Prostate gland (tissue), 2 donors: ENCODE measurements around the gene OSBPL1A. TPM values are rescaled to one million over a fixed set of nuclear protein-coding genes. Genes with fewer than 3 reads are reported as not detected.
"Not testable (repeated sequence)": the region's sequence is repeated elsewhere in the genome, so short reads cannot be mapped to it uniquely, and the experiment has no call there.

ENCODE experiments used
- DNase-seq: peaks from one replicate; pipeline ENCODE4 v3.0.0-alpha.2; 2019; ENCODE audit warnings: low spot score
- H3K27ac ChIP-seq, 2 donors: fragments of 200-600 bp; sonication (generic); 2 replicates each; pipeline ENCODE4 v1.5.1; 2017 to 2019
- H3K27me3 ChIP-seq: fragments of 200-600 bp; sonication (generic); replicated peaks from 2 replicates; pipeline ENCODE4 v1.5.1; 2019; ENCODE audit not compliant: insufficient read depth
- H3K36me3 ChIP-seq, 2 donors: fragments of 200-600 bp; sonication (generic); 1 replicate in 1 of 2; 2 replicates in 1 of 2; pipeline versions ENCODE4 v1.5.1 to v1.8.1; 2017 to 2019
- H3K4me1 ChIP-seq: fragments of 200-600 bp; sonication (generic); replicated peaks from 2 replicates; pipeline ENCODE4 v1.5.1; 2019
- H3K4me3 ChIP-seq, 2 donors: fragments of 200-600 bp; sonication (generic); 2 replicates each; pipeline ENCODE4 v1.5.1; 2017 to 2019
- H3K9me3 ChIP-seq: fragments of 200-600 bp; sonication (generic); 2 replicates; pipeline ENCODE4 v1.5.1; 2017
- CTCF ChIP-seq, 4 experiments: fragments of 200-600 bp in 2 of 4; fragments of 450-650 bp in 2 of 4; sonication (generic) in 2 of 4; IDR thresholded peaks; 1 replicate in 3 of 4; 2 replicates in 1 of 4; pipeline ENCODE4 v1.5.1; 2016 to 2019; ENCODE audit warnings: antibody characterized with exemption in 4 of 4, mild to moderate bottlenecking in 2 of 4, moderate library complexity in 2 of 4
- POLR2A ChIP-seq: fragments of 450-650 bp; IDR thresholded peaks from one replicate; pipeline ENCODE4 v1.6.1; 2016; ENCODE audit warnings: antibody characterized with exemption, mild to moderate bottlenecking
- POLR2AphosphoS5 ChIP-seq: sonication (generic); formaldehyde crosslinking; IDR thresholded peaks from one replicate; pipeline ENCODE4 v1.6.1; 2017; ENCODE audit warnings: antibody characterized with exemption
- WGBS: methylation state at CpG from one replicate; pipeline ENCODE4 v1.1.5; 2018; 5-methylcytosine and 5-hydroxymethylcytosine counted together
- intact Hi-C: fragments of 100-400 bp; cut with DNase I; formaldehyde crosslinking; loops from one replicate; pipeline ENCODE4 v1.14.2; 2022
- total RNA-seq, 2 donors: library from RNA; depleted of rRNA; stranded (reverse); fragments of >200 nt; gene quantifications; one replicate each; pipeline ENCODE4 v1.1.0, GENCODE V29; 2016

Gene OSBPL1A
- total RNA-seq, 2 donors from 2014 or later = 33.7 to 39.1 TPM

DNA sequence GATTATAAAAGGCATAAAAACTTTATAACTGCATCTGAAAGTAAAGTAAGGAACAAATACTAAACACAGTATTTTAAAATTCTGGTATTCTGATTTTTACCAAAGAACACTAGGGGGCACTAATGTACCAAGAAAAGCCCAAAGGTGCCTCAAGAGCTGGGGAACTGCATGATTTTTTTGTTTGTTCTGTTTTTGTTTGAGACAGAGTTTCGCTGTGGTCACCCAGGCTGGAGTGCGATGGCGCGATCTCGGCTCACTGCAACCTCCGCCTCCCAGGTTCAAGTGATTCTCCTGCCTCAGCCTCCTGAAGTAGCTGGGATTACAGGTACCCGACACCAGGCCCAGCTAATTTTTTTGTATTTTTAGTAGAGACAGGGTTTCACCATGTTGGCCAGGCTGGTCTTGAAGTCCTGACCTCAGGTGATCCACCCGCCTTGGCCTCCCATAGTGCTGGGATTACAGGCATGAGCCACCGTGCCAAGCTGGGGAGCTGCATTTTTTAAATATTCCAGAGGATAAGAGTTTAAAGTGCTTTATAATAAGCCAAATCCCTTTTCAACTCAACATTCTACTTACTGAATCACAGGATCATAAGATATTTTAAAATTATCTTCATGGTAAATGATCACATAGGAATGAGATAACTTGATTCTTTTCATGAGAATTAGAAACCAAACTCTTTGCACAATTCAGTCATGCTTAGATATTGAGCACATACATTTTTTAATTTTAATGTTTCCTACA lies 37.7 kb downstream of the OSBPL1A start:
- not testable (repeated sequence) for H3K4me3 ChIP-seq, DNase-seq
- intact Hi-C loops = loop anchor here (5.0 kb wide), 1 partner anchor 127 kb away; no protein-coding TSS in a partner anchor

GRCh38 chr18:24354278-24354677 lies 43.3 kb downstream of the OSBPL1A start:
- intact Hi-C loops = no loop called here
- Histone ChIP-seq H3K4me3 (no peak overlapping the region), H3K36me3 (no peaks in the 10 kb centered on the region), H3K4me1 (no peaks in the 10 kb centered on the region), H3K27me3 (no peaks in the 10 kb centered on the region), H3K9me3 (no peaks in the 10 kb centered on the region), H3K27ac (no peak overlapping the region)
- TF ChIP-seq POLR2AphosphoS5 (no peak), POLR2A (no peak), CTCF (IDR thresholded peaks at IDR 0.05) (no peak)
- DNase-seq = no peak
- WGBS = 81% methylated on average over 6 of the region's 6 CpGs

More for the DNA sequence above, 37.7 kb downstream of the OSBPL1A start:
- H3K9me3 ChIP-seq, H3K27ac ChIP-seq, H3K4me1 ChIP-seq, H3K27me3 ChIP-seq, H3K36me3 ChIP-seq: not testable (repeated sequence)
- peak in 3 of 4 experiments; percentile 66 to 73 (median 66) for TF ChIP-seq CTCF (IDR thresholded peaks at IDR 0.05)
- 22% methylated on average over 9 of the region's 9 CpGs for WGBS

DNA sequence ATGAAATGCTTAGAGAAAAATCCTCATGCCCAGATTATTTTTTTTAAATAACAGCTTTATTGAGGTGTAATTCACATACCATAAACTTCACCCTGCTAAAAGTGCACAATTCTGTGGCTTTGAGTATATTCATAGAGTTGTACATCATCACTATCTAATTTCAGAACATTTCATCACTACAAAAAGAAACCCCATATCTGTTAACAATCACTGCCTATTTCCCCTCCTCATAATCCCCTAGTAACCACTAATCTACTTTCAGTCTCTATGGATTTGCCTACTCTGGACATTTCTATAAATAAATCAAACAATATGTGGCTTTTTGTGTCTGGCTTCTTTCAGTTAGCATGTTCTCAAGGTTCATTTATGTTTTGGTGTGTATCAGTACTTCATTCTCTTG lies 51.4 kb downstream of the OSBPL1A start:
- intact Hi-C loops = no loop called here
- Histone ChIP-seq H3K27me3 (no peaks in the 10 kb centered on the region), H3K4me1 (no peaks in the 10 kb centered on the region), H3K27ac (no peak overlapping the region), H3K9me3 (no peaks in the 10 kb centered on the region), H3K4me3 (no peak overlapping the region), H3K36me3 (no peaks in the 10 kb centered on the region)
- TF ChIP-seq CTCF (IDR thresholded peaks at IDR 0.05) (no peak), POLR2A (no peak), POLR2AphosphoS5 (no peak)
- DNase-seq = no peak

DNA sequence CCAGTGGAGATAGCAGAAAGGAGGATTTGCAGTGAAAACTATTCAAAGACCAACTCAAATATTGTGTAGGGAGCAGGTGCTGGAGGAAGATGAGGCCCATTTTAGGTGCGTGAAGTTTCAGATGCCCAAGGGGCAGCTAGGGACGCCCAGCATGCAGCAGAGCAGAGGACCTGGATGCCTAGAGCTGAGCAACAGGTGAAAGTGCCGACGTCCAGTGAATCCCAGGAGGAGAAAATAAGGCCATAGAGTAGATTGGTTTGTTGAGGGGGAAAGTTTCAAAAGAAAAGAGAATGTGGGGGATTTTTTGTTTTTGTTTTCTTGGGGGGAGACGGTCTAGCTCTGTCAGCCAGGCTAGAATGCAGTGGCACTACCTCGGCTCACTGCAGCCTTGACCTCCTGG lies 53.1 kb downstream of the OSBPL1A start:
- no peak for TF ChIP-seq POLR2AphosphoS5
- TF ChIP-seq POLR2A = no peak
- no peak for TF ChIP-seq CTCF (IDR thresholded peaks at IDR 0.05)
- no peaks in the 10 kb centered on the region for H3K4me1 ChIP-seq
- intact Hi-C loops = no loop called here
- no peaks in the 10 kb centered on the region for H3K9me3 ChIP-seq
- H3K4me3 ChIP-seq = no peak overlapping the region
- no peaks in the 10 kb centered on the region for H3K36me3 ChIP-seq
- no peak for DNase-seq
- no peak overlapping the region for H3K27ac ChIP-seq
- 94% methylated on average over 6 of the region's 6 CpGs for WGBS
- no peaks in the 10 kb centered on the region for H3K27me3 ChIP-seq

- no peaks in the 10 kb centered on the region for H3K9me3 ChIP-seq
- intact Hi-C loops = no loop called here
- no peak overlapping the region for H3K27ac ChIP-seq
- no peak overlapping the region for H3K4me3 ChIP-seq
- DNase-seq = no peak
- no peaks in the 10 kb centered on the region for H3K27me3 ChIP-seq
- no peaks in the 10 kb centered on the region for H3K4me1 ChIP-seq
- 74% methylated on average over 3 of the region's 3 CpGs for WGBS
- H3K36me3 ChIP-seq = no peaks in the 10 kb centered on the region
- no peak for TF ChIP-seq POLR2AphosphoS5
- TF ChIP-seq POLR2A = no peak
- TF ChIP-seq CTCF (IDR thresholded peaks at IDR 0.05) = no peak
Measured at GRCh38 chr18:24342347-24342746, 55.3 kb downstream of the OSBPL1A start.
